NCI-H2107 treated with DMSO at 0.1 percent for 48 hours (cell line): ENCODE results near the gene KIF3B.
"Not testable (repeated sequence)": the region's sequence is repeated elsewhere in the genome, so short reads cannot be mapped to it uniquely, and the experiment has no call there.

Experiments
- DNase-seq: peaks from one replicate; lab custom pipeline; 2025; ENCODE audit not compliant: unreplicated experiment; lab: John Stamatoyannopoulos, UW

The KIF3B gene

GRCh38 chr20:32382102-32382950, 104.9 kb downstream of the KIF3B start:
- no peak for DNase-seq

GRCh38 chr20:32383441-32383840, 106.0 kb downstream of the KIF3B start:
- DNase-seq, result not testable (repeated sequence)
